ENCODE results near the gene BBX.

BBX gene

DNA sequence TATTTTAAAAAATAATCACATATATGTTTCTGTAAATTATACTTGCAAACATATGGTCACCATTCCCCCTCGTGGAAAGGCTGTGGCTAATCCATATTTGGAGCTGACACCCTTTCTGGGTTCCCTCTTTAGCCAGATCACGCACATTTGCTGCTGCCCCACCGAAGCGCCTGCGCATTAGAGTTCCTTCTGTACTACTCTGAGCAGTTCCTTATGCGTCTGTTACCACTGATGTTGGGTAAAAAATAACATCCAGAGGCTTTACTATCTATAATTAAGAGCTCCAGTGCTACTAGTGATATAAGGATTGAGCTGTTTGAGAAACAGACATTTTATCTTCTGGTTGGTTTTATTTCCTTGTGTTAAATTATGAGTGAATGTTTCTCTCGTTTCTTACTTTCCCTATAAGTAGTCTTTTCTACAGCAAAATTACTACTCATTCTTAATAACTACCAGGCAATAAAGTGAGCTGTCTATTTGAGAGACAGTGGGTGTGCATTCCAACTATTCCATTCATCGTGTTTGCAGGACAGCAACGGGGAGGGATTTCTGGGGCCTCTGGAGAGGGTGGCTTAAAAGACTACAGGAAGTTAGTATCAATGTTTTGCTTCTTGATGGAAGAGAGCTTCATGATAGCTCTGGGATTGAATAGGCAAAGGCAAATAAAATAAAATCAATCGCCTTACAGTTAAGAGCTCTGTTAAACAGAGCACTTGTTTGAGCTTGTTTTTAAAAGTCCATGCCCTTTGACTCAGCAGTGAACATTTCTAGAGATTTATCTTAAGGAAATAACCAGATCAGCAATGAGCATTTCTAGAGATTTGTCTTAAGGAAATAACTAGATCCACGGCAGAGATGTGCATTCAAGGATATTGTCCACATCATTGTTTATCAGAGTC is 322.9 kb downstream of the BBX start:
- no peak for DNase-seq (ENCODE audit: low spot score)

GRCh38 chr3:107846279-107846852 is 323.6 kb downstream of the BBX start:
- peak; percentile 85 for DNase-seq (ENCODE audit: low spot score)

GRCh38 chr3:107847791-107848190 is 325.0 kb downstream of the BBX start:
- DNase-seq (ENCODE audit: low spot score): no peak

DNA sequence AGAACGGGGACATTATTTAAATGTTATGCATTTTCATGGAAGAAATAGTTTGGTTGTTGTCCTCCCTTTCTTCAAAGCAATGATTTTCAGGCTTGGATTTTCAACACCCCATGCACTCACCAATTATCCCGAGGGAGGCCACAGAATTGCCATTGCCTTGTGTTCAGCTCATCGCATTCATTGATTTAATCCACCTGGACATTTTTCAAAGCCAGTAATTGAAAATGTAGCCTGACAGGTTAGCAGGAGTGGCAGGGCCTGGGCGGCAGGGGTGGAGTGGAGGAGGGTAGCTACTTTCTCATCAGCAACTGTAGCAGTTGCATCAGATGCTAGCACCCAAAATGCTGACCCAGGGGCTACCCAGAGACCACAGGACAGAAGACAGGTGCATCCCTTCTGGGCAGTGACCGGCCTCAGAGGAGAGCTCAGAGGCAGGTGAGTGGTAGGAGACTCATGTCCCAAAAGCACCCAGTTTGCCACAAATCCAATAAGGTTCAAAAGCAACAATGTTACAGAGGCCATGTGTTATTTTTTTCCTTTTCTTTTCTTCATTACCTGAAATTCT is 325.7 kb downstream of the BBX start:
- DNase-seq (ENCODE audit: low spot score): no peak

GRCh38 chr3:107850681-107851080 is 327.9 kb downstream of the BBX start:
- DNase-seq (ENCODE audit: low spot score): no peak

DNA sequence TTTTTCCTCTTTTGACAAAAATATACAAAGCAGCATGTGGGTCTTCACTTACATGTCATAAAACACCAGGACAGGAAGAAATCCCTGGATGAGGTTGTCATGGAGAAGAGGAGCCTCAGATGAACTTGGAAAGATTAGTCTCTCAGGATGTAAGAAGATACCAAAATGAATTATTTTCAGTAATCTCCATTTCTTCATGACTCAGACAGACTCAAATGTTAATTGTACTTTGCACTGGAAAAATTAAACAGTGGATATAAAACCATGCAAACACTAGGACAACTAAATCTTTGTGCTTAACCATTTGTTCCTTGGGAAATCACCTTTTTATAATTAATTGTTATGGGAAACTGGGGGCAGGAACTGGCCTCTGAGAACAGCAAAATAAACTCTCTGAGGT is 331.1 kb downstream of the BBX start:
- DNase-seq (ENCODE audit: low spot score): no peak

DNA sequence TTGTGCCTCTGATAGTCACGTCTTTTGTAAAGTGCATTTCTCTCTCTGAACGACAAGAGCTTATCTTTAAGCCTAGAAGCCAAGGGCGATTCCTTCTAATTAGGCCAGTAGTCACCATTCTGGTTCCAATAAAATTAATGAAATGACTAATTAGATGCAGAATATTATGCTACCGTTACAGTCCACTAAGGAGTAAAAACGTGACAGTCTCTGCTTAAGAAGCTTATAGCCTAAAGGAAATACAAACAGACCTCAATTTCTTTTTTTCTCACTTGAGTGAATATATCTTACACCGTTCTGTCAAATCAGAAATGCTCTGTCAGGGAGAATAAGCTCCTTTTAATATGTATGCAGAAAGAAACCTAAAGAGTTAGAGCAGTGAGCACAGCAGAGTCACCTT is 332.0 kb downstream of the BBX start:
- DNase-seq (ENCODE audit: low spot score): no peak

DNA sequence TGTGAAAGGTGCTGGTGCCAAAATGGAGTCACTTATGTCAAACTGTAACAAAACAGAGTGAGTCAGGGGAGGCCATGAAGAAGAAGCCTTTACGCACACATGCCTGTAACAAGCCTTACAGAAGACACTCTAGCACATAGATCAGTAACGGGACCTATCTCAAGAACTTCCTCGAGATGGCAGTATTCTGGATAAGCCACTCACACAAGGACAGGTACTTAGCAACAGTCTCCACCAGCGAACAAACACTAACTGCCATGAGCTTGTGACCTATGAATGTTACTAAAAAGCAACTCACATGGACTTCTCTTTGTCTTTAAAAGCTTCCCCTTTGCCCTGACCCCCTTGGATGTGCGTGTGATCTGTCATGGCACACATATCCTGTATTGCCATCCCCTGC is 332.9 kb downstream of the BBX start:
- DNase-seq (ENCODE audit: low spot score): no peak

DNA sequence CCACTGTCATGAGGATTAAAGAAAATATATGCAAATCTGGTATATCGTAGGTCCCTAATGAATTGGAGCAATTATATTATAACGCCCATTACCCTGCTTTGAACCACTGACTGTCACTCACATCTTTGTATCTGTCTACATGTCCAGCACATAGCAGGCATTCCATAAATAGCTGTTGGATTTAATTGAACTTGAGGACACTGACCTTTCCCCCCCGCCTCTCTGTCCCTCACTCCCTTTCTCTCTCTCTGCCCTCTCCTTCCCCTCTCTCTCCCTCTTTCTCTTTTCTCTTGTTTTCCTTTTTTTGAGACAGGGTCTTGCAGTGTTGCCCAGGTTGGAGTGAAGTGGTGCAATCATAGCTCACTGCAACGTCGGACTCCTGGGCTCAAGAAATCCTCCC is 335.1 kb downstream of the BBX start:
- DNase-seq (ENCODE audit: low spot score): no peak

GRCh38 chr3:107858876-107859275 is 336.1 kb downstream of the BBX start:
- DNase-seq (ENCODE audit: low spot score): no peak
